GM19463 (cell line): Measurements from ENCODE around the gene TBL1XR1.
A peak's percentile ranks its signal among the peaks of the same experiment; 100 is the strongest.

Experiments used
- ATAC-seq: cut with Tn5 transposase; IDR thresholded peaks from one replicate; pipeline ENCODE4 v1.9.1; 2021; ENCODE audit warnings: mild to moderate bottlenecking, moderate library complexity; ENCODE audit not compliant: unreplicated experiment

Gene TBL1XR1

DNA sequence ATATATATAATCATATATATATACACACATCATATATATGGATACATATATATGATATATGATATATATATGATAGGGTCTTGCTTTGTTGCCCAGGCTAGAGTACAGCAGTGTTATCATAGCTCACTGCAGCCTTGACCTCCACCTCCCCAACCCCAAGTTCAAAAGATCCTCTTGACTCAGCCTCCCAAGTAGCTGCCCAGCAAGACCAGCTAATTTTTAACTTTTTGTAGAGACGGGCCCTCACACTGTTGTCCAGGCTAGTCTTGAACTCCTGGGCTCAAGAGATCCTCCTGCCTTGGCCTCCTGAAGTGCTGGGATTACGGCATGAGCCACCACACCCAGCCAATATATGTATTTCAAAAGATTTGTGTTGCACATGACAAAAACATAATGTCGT lies 83.0 kb downstream of the TBL1XR1 start:
- ATAC-seq = no peak

DNA sequence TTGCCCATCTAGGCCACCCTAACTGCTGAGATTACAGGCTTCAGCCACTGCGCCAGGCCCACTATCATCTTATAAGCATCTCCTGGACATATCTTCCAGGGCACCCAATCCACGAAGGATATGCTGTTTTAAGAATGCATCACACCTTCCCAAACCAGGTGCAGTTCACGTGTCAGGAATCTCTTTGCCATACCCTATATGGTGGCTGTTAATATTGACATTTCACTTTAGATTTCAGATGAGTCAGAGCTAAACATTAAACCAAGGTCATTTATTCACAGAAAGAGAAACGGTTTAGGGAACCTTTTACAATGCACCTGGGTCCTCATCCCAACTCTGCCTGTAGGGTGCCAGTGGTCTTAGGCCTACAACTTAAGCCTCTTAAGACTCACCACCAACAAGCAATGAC lies 85.7 kb downstream of the TBL1XR1 start:
- peak; percentile 49 for ATAC-seq

DNA sequence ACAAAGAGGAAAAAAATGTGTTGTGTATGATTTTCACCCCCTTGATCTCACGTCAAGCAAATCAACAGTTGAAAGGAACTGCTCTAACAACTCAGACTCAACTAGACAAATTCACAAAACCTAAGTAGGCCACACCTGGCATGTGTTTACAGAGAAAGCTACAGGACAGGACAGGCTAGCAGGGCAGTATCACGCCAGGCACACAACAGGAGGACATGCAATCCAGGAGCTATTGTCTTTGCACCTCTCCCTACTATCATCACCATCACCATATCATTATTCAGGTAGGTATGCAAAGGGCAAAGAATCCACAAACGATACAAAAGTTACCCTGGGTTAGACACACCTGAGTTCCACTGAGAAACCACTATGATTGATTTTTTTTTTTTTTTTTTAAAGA lies 86.4 kb downstream of the TBL1XR1 start:
- ATAC-seq = no peak

DNA sequence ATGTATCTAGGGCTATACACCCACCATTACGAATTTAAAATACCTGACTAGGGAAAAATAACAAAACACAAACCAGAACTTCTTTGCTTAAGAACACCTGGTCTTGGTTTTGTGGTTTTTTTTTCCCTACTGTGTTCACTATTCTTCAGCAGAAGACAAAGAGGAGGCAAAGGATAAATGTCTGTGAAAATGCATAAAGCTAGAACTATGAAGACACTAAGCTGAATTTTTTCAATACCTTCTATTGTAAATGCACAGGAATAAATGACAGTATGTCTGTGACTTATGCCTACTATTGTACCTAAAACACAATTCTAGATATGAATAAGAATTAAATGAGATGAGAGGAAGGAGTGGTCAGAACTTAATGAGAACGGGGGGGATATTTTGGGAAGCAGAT lies 86.9 kb downstream of the TBL1XR1 start:
- ATAC-seq = no peak

DNA sequence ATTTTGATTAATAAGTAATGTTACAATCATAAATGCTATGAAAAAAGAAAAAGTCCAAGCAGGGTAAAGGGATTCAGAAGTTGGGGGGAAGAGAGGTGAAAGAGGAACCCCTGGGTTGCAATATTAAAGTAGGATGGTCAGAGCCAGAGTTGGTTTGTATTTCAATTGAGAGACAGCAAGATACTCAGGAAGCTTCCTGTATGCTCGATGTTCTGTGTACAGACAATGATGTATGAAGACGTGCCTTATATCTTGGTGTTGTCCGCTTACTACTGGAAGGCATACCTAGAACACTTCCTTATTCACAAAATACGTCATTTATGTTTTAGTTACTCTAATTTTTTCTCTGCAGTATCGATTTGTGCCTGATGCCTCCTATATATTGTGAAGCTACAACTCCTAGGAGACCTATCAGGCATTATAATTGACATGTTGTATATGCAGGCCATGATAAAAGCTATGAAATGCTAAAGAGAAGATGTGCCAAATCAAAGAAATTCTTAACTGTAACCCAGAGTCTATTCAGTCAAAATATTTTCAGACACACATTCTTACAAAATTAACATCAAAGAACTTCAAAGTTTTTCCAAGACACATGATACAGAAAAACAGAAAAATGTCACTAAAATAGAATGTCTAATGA lies 87.5 kb downstream of the TBL1XR1 start:
- no peak for ATAC-seq

DNA sequence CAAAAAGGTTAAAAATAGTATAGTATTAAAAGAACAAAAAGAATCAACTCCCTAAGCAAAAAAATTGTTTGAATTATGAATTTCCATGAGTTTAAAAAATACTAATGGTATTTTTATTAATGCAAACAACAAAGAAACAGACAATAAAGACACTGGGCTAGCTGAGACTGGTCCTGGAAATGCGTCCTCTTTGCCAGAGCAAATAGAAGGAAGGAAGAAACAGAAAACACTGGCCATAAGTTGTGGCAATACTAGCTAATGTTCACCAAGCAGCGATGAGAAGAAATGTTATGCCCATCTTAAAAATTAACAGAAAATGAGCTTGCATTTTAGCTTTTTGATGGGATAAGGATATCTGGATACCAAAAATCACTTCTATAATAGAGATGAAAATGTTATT lies 88.6 kb downstream of the TBL1XR1 start:
- no peak for ATAC-seq

DNA sequence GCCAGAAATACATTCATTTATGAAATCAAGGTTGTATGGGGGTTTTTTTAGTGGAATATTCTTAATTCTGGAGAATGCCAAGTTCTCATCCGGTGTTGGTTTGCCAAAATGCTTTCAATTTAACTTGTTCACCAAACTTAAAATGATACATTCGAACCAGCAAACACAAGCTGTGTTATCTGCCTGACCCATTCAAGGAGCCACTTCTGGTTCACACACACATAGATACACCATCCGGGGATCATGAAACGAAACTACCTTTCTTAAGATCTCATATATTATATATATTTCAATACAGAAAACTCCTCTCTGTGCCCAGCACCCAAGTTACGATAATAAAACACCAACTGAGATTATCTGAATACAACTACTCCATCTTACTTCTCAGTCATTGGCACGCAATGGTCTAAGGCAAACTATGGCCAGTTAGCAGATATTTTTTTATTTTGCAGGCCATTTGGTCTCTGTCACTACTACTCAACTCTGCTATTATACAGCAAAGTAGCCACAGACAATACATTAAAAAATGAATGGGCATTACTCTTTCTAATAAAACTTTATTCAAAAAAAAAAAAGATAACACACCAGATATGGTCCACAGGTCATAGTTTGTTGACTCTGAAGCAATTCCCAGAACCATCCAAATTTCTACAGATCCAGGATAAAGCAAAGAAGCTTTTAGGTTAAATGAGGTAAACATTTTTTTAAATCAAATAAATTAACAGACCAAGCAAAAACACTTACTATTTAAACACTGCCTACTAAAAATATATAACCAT lies 89.6 kb downstream of the TBL1XR1 start:
- ATAC-seq = no peak

DNA sequence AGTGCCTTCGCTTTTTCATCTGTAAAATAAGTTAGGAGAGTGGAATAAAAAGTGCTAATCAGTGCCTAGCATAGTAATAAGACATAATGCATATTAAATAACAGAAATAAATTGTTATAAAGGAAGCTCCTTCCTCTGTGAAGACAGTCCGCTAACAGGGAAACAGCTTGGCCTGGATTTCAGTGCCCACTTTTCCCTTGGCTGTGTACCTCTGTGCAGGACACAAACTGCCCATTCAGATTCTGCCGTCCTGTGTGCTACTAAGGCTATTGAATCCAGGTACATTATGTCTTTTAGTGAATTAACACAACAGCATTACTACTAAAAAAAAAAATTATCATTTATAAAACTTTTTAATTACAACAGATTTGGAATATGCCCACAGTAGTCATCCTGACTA lies 90.7 kb downstream of the TBL1XR1 start:
- ATAC-seq = no peak

DNA sequence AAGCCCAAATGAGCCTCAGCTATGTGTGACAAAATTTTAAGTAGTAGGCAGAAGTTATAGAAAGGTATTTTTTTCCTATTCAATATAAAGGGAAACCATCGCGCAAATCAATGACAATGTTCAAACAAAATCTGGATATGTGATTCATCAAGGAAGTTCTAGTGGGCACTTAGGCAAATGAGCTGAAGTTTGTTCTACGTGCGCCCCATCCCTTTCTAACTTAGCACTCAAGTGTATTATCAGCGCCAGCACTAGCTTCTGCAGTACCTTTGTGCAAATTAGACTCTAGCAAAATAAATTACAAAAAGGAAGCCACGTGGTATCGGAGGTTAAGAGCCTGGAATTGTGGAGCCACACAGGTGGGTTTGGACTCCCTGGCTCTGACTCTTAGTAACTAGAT lies 91.1 kb downstream of the TBL1XR1 start:
- peak; percentile 65 for ATAC-seq

DNA sequence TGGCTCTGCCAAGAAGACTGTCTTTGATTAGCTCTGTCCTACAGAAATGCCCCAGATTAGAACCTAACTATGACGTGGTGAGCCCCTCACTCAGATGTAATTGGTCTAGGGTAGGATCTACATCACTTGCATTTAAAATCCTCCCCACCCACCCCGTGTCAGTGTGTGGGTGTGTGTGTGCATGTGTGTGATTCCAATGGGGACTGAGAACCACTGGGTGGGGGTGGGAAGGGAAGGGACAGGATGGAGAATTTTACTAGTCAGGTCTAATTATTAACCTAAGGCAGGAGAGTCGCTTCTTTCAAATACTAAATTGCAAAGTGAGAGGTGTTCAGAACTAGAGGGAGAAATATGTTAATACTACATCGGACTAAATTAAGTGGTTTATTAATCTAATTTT lies 91.7 kb downstream of the TBL1XR1 start:
- no peak for ATAC-seq

DNA sequence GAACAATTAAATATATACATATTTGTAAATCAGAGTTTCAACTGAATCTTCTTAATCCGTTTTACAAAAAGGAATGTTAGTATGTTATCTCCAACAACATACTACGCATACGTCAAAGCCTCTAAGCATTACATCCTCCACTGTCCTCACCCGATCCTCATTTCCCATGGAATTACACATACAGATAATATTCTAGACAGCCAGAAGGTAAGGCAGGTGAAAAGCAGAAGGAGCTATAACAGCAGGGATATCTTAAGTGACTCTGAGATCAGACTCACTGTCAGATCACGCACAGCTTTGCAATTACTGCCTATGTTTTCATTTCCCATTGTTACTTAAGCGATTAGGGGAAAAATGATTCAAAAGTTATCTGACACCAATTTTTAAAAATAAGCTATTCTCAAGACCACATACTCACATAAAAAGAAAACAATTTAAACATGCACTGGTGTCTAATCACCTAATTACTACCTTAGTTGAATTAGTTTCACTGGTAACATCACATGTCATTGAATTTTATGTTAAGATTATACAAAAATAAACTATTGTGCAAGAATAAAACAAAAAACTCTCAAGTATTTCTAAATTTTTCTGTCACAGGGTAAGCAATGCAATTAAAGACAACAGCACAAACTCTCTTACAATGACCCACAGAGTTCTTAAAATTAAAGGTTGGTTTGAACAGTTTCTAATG lies 92.8 kb downstream of the TBL1XR1 start:
- no peak for ATAC-seq

DNA sequence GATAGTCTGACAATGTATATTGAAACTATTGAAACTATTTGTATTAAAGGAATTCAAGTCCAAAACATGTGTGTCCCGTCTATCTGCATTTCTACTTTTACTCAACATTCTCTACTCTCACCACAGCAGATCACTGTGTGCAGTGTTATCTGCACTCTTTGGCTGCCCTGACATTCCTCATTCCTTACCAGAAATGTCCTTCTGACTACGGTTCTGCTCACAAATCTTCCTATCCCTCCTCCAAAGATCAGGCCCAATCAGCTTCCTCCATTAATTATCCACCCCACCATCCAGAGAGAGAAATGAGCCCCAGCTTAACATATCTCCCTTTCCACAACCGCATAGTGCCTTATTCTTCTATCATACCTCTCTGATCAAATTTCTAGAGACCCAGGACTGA lies 94.7 kb downstream of the TBL1XR1 start:
- ATAC-seq = no peak

DNA sequence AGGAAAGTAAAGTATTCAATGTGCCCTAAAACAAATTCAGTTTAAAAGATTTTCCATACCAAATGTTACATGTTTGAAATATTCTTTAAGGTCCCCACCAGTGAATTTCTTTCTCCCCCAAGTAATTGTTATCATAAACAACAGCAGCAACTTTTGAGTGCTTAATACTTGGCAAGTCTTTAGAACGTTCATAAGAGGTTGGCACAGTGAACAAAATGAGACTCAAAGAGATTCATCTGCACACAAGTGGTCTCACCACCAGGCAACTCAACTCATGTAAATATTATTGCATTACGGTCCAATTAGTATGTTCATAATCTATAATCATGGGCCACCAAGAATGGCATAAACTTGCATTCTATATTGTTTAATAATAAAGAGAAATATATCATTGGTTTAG lies 98.7 kb downstream of the TBL1XR1 start:
- ATAC-seq = no peak

DNA sequence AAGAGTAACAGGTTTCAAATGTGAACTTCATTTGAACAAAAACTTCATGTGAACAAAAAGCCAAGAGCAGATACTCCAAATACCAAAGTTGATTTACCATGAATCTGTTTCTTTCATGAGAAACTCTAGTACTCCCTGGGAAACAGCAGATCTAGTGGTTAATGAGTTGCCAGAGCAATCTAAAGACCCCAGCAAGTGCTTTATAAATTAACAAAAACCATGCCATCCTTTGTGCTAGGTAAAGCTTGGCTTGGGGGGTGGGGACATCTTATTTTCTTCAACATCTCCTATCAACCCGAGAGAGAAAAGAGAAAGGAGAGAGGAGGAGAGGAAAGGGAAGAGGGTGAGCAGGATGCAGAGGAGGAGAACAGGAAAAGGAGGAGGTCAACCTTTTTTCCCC lies 100.7 kb downstream of the TBL1XR1 start:
- ATAC-seq = no peak

DNA sequence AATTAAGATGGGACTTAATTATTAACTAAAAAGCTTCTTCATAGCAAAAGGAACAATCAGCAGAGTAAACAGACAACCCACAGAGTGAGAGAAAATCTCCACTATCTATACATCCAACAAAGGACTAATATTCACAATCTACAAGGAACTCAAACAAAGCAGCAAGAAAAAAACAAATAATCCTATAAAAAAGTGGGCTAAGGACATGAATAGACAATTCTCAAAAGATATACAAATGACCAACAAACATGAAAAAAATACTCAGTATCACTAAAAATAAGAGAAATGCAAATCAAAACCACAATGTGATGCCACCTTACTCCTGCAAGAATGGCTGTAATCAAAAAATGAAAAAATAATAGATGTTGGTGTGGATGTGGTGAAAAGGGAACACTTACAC lies 103.3 kb downstream of the TBL1XR1 start:
- ATAC-seq = no peak

DNA sequence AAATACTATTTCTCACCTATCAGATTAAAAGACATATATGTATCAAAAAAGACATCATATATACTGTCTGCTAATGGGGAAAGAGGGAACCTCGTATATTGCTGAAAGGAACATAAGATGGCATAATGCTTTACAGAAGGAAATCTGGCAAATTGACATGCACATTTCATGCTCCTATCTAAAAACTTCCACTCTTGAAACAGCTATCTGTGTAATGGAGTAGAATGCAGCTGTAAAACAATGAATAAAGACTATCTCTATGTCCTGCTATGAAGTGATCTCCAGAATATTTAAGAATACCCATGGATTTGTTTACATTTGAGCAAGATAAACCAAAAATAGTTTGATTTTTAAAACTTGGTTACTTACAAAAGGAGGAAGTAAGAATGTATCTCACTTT lies 107.4 kb downstream of the TBL1XR1 start:
- no peak for ATAC-seq

DNA sequence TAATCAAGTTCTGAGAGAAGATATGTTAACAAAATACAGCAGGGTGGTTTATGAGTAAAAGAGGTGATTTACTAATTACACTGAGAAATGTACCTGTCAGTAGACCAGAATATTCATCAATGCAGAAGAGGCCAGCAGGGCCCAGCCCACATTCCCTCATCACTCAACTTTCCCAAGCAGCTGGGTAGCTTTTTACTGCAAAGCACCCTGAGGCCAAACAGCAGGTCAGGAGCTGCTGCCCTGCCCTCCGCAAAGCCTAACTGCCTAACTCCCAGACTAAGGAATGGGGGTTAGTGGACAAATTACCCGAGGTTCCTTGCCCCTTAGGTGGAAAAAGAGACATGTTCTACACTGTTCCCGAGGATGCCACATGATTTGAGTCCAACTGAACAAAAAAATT lies 108.2 kb downstream of the TBL1XR1 start:
- no peak for ATAC-seq

DNA sequence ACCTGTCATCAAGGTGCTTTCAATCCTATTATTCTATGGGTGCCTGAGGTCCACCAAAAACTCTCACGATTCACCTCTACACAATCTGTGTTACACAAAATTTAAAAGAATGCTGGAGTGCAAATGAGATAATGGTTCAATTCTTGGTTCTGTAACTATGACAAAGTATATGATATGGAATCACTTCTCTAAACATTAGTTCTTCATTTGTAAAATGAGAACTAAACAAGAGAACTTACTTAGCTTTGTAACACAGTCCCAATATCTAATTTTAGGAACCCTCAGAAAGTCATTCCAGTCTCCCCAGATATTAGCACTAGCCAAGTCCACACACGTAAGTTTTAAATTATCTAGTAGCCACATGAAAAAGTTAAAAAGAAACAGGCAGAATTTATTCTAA lies 111.5 kb downstream of the TBL1XR1 start:
- ATAC-seq = no peak

DNA sequence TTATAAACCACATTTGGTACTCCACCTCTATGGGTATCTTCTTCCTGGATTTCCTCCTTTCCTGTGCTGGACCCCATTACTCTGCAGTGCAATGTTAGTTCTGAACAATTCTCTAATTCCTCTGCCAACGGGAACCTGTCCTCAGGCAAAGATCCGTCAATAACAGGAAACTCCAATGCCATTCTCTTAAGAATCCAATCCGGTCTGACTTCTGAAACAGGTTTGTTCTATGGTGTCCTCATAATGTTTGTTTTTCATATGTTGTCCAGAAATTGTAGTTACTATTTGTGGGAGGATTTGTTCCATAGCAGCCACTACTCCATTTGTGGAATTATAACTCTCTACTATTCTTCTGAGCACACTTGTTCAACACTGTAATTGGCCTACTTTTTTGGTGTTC lies 112.7 kb downstream of the TBL1XR1 start:
- ATAC-seq = no peak

DNA sequence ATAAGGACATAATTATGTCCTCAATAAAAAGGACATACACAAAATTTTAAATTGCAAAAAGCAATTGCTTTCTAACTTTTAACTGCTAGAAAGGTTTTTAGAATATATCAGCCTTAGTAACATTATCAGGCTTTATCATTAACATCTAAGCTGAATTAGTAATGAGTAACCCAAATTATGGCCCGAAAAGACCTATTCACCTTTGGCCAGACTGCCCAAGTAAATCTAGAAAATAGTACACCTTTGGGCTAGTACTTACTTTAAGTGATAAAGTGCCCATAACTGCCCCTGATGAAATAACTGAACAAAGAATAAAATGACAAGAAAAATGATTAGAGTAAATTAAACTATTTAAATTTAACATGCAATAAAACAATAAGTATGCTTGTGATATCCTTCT lies 117.2 kb downstream of the TBL1XR1 start:
- ATAC-seq = no peak

DNA sequence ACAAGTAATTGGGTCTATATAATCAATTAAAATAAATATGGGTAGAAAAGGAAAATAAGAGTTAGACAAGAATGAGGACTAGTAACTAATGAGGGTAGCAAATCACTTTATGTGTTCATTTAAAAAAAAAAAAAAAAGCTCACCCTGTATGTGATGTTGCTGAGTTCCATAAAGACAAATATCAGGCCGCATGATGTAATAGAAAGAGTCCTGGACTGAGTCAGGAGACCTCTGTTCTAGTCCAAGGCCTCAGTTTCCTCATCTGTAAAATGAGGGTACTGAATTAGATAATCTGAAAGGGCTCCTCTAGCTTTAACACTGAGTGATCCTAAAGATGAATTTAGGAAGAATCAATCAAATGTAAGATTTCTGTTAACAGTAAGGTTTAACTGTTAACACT lies 117.6 kb downstream of the TBL1XR1 start:
- no peak for ATAC-seq

DNA sequence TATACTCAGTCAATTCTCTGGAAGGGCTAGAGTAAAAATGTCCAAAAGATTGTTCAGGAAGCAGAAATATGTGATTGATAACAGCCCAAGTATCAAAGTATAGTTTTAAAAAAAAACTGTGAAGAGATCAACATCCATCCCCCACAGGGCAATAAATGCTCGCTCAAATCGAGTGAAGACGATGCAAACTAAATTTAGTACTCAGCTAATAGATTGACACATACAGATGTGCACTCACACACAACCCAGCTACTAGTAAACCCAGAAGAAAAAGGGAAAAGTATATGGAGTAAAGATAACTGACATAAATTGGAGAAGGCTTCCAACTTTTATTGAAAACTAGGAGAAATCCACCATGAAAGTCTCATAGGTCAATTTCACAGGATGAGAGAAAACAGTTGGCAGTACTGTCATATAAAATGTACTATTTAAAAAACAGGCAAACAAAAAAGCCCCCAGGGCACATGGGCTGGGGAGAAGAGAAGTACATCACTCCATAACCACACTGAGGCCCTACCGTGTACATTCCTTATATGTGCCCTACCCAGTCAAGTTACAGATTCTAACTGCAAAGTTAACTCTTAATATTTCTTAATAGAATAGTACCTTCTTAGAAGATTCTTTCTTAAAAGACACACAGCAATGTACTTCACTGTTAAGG lies 125.7 kb downstream of the TBL1XR1 start:
- no peak for ATAC-seq
